HG03354 (cell line): ENCODE results near the gene DAPK1.

Source experiments
- ATAC-seq: cut with Tn5 transposase; IDR thresholded peaks from one replicate; pipeline ENCODE4 v1.9.1; 2021; ENCODE audit warnings: mild to moderate bottlenecking; ENCODE audit not compliant: unreplicated experiment, poor library complexity, severe bottlenecking

The DAPK1 gene

DNA sequence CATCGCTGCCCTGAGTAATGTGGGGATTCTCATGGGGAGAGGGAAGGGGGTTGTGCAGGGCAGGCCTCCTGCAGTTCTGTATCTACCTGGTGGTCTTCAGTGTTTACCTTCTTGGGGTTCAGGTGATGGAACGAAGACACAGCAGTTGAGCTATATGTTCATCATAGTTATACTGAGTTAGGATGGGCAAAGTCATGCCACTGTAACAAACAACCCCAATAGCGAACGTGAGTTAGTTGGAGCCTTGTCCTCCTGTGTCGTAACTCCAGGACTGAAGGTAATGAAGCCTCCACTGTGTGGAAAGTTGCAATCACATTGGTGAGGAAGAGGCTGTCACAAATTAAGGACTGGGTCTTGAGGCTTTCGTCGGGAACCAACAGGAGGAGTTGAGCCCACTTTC is 64.4 kb downstream of the DAPK1 start:
- no peak for ATAC-seq

- no peak for ATAC-seq
Measured at GRCh38 chr9:87562530-87563170, 65.0 kb downstream of the DAPK1 start.

DNA sequence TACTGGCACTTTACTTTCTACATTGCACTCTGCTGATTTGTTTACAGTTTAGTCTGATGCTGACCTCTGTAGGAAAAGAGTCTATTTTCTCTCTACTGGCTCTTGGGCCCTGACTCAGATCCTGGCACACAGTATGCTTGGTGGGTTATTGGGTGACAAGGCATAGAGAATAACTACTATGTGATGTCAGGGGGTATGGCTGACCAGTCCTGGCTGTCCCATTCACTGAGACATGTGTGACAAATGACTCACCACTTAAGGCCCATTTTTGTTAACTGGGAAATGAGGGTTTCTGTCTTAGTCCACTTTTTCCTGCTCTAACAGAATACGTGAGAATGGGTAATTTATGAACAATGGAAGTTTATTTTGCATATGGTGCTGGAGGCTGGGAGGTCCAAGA is 66.4 kb downstream of the DAPK1 start:
- no peak for ATAC-seq

GRCh38 chr9:87564791-87565241 is 67.1 kb downstream of the DAPK1 start:
- no peak for ATAC-seq

GRCh38 chr9:87567001-87567400 is 69.3 kb downstream of the DAPK1 start:
- no peak for ATAC-seq

- ATAC-seq = no peak
Measured at GRCh38 chr9:87567571-87567970, 69.9 kb downstream of the DAPK1 start.

DNA sequence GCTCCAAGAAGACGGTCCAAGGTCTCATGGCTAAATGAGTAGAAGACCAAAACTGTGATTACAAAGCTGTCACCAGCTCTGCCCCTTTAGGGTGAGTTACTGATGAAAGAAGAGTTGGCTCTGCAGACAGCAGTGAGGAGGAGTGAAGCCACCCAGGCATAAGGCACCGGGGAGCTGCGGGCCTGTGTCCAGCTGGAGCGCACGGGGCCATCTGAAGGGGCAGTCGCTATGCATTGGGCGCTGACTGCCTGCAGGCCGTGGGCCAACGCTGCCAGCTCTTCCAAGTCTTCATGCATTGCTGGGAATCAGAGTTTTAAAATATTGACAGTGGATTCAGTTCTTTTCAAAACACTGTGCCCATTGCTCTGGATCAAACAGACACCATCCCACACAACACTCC is 70.3 kb downstream of the DAPK1 start:
- ATAC-seq = no peak

GRCh38 chr9:87568401-87568800 is 70.7 kb downstream of the DAPK1 start:
- no peak for ATAC-seq

DNA sequence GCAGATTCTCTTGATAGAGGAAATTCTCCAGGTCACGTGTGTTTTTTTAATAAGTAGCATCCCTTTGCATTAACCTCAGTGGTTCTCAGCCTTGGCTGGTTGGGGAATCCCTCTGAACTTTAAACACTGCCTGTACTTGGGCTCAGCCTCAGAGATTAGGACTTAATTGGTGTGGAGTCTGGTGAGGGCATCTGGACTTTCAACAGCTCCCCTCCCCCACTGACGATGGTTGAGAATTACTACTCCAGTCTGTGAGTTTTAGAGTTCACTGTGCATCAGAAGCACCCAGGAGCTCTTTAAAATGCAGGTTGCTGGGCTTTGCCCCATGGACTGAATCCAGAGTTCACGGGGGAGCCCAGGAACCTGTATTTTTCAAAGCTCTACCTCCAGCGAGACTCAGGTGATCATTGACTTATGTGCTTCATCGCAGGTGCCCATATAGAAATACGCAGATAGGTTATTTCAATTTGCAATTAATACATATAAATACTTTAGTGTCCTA is 71.4 kb downstream of the DAPK1 start:
- no peak for ATAC-seq

DNA sequence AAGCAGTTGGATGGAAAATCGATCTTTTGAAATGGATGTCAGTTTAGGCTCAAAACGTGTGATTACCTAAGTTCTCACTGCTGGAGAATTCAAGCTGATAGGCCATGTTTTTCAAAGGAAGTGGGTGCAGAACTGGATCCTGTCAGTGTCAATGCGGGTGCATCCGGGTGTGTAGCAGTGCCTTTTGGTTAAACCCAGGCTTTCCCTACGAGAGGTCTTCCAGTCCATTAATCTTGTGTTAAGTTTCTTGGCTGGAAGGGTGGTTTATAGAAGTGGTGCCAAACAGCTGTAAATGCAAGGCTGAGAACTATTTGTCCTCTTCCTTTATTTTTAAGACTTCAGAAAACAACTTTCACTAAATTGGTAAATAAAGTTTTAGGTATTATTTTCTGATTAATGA is 71.9 kb downstream of the DAPK1 start:
- ATAC-seq = no peak

DNA sequence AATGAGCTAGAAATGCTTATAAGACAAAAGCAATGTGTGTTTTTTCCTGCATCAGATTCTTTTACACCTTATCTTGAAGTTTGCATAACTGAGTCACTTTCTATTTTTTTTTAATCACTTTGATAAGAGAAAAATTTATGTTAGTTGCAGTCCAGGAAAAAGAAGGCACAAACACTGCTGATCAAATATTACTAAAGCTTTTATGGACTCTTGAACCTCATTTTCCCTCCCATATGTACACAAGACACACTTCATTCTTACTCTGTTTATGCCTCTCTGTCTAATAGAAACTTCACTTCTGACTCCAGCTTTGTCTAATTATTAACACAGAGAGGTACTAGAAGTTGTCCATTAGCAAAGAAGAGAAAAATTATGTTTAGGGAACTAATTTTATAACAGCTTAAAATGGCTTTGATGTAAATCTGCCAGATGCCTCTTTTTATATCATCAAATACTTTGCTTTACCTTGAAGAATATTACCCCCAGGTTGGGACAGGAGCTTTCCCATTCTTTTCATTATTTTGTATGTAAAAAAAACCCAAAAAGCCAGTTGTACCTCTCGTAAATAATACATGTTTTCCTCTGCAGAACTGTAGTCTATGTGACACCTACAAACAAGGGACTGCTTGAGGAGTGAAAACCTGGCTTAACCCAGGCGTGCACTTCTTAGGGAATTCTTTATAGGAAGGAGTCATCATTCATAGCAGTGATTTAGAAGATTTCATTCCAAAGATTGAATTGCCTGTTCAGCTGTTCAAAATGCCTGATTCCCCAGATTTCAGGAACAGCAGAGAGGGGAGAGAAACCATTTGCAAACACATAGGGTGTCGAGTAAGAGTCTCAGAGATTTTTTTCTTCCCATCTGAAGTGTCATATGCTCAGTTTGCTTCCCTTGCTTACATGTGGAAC is 72.6 kb downstream of the DAPK1 start:
- ATAC-seq = peak; percentile 78

- no peak for ATAC-seq
Measured at GRCh38 chr9:87572719-87573118, 75.1 kb downstream of the DAPK1 start.

DNA sequence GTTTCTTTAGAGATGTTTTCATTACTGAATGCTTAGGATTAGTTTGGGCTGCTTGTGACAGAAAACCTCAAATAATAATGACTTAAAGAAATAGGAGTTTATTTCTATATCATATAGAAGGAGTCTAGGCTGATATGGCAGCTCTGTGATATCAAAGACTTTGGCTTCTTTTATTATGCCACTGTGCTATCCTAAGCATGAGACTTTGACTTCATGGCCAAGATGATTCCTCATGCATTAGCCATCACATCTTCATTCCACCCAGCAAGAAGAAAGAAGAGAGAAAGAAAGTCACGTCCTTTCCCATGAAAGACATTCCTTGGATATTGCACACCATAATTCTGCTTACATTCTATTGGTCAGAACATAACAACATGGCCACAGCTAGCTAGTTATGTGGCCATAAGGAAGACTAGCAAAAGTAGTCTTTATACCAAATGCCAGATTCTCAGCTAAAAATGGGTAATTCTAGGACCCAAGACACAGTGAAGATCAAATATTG is 76.2 kb downstream of the DAPK1 start:
- ATAC-seq = no peak

- ATAC-seq = no peak
Measured at GRCh38 chr9:87577746-87578145, 80.1 kb downstream of the DAPK1 start.

DNA sequence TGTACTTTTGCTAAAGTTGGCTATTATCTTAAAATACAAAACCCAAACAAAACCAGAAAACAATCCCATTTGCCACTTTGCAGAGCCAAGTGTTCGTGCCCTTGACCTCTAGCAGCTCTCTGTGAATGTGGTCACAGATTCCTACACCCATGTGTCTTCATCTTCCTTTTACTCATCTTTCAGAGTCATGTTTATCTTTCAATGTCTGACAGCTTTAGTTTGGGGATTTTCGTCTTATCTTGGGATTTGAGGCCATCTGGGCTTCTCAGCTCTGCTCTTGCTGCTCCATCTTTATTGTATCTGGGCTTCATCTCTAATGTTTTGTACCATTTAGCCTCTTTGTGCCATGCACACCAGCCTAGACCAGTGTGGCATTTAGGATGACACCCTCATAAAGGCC is 81.0 kb downstream of the DAPK1 start:
- ATAC-seq = no peak

DNA sequence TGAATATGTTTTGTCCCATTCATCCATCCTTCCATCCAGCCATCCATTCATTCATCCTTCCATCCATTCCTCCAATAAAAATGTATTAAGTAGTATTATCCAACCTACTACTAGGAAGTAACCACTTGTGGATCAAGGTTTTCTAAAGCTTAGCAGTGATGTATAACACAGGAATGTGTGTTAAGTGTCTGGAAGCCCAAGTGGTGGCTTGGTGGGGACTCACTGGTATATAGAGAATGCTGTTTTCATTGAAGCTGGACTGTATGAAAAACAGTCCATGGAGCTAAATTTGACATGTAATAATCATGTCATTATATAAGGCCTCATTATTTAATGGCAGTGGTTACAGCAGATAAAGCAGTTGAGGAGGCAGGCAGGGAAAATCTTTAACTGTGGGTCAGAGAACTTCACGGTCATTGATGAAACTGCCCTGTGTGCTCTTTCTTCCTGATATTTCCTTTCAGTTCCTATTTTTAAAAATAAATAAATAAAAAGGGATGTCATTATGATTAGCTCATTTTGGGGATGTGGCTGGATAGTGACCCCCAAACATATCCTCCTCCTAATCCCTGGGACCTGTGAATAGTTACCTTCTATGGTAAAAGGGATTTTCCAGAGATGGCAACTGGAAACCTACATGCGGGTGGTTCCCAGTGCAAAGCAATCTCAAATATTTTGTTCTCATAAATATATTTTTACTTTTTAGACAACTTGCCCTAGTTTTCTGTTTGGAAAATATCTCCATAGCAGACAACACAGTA is 82.3 kb downstream of the DAPK1 start:
- ATAC-seq = no peak

DNA sequence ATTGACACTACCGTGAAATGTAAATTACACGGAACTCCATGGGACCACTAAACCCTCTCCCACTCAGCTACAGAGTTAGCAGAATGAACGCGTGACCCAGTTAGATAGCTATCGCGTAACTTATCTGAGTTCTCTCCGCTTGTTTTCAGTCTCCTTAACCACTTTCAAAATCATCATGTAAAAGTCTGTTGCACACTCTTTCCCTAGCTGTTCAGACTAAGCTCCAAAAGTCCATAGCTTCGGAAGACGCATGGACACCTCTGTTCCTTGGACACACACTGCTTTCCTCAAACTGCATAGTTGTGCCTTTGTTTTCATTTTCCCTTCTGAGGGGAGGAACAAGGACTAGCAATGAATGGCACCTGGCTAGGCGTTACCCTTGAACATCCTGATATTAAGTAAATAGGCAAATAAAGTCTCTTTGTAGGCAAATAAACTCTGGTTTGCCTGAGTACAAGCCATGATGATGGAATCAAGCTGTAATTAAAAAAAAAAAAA is 83.3 kb downstream of the DAPK1 start:
- ATAC-seq = no peak

GRCh38 chr9:87581513-87581912 is 83.8 kb downstream of the DAPK1 start:
- ATAC-seq = no peak

DNA sequence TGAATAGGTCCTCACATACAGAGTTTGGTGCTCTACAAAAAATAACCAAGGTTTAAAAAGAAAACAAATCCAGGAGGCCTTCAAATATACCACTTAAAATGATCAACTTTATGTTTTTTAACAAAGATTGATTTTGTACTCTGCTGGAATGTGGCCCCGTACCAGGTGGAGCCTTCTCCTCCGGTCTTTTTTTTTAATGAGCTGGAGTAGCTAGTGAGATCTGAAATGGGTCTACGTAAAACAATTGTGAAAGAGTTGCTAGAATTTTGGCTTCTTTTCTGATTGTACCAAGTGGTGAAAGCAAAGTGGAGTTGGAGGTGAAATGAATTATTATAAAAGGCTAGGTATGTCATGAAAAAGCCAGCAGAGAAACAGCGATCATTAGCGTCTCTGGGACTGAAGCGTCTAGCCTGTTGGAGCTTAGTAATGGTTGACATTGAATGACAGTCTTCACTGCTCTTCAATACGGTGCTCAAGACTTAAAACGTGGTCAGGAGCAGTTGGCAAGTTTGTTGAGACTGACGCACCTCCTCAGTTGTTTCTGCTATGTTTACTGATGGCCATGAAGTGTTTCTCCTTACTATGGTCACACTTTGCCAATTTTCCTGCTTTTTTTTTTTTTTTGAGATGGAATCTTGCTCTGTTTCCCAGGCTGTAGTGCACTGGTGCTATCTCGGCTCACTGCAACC is 84.4 kb downstream of the DAPK1 start:
- no peak for ATAC-seq
